Hematopoietic multipotent progenitor cell treated with erythropoietin and hydrocortisone succinate and interleukin-3 and kit ligand, for 15 days (in vitro differentiated cells): ENCODE results near the gene ZNF264.
"Not testable (repeated sequence)": the region's sequence is repeated elsewhere in the genome, so short reads cannot be mapped to it uniquely, and the experiment has no call there.

Source experiments
- DNase-seq: peaks from one replicate; pipeline ENCODE4 v3.0.0-alpha.2; 2015; ENCODE audit warnings: low spot score

Gene ZNF264

DNA sequence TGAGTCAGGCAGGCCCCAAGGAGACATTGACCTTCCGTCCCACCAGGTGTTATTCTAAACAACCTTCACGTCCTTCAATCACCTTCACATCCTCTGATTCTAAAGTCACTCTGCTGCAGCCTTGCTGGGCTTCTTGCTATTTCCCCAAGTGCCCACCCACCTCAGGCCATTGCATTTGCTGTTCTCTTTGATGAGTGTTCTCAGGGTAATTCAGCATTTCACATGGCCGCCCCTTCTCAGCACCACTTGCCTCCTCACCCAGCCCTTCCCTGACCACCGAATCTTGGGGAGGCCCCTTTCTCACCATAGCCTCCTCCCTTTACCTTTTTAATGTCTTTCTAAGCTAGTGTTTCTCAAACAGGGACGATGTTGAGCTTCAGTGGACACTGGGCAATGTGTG, 53.8 kb downstream of the ZNF264 start:
- DNase-seq = no peak

DNA sequence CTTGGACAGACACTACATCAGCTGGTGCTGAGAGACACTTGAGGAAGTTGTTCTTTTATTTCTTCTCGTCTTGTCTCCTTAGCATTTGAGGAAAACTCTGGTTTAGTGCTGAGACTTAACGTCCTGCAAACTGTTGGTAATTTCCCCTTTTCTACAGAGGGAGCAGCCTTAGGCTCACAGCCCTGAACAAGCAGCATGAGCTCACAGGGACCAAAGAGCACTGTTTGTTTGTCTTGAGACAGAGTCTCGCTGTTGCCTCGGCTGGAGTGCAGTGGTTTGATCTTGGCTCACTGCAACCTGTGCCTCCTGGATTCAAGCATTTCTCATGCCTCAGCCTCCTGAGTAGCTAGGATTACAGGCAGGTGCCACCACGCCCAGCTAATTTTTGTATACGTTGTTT, 54.7 kb downstream of the ZNF264 start:
- no peak for DNase-seq

DNA sequence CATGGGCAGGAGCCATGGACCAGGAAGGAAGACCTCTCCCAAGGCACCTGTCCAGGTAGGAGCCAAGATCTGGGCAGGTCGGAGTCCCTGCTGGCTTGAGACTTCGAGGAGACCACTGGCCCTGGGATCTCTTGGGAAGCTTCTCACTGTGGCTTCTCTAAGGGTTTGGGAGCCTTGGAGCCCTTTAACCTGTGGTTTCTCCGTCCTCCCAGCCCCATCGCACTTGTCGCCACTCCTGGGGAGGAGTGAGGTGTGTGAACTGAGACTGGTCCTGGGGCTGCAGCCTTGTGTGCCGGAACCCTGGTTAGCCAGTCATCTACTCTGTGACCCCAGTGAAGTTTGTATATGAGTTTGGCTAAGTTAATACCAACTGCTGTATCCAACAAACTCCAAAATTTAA, 57.3 kb downstream of the ZNF264 start:
- DNase-seq = no peak

DNA sequence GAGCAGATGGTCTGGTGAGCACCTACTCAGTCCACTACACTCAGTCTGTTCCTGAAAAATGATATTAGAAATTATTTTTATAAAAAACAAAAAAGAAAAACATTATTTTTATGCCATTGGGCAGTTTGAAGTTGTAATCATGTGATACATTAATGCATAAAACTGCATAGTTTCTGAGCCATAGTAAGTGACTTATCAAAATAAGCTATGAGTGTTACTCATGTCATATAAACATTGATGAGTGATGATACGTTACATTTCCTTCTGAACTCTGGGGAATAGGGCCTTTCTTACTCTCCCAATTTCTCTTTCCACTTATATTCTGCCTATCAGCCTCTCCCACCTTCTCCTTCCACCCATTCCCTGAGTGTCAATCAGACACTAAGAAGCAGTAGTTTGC, 58.0 kb downstream of the ZNF264 start:
- no peak for DNase-seq

DNA sequence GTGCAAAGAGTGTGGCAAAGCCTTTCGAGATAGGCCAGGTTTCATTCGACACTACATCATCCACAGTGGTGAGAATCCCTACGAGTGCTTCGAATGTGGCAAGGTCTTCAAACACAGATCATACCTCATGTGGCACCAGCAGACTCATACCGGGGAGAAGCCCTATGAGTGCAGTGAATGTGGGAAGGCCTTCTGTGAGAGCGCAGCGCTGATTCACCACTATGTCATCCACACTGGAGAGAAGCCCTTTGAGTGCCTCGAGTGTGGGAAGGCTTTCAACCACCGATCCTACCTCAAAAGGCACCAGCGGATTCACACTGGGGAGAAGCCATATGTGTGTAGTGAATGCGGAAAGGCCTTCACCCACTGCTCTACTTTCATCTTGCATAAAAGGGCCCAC, 62.5 kb downstream of the ZNF264 start:
- not testable (repeated sequence) for DNase-seq

DNA sequence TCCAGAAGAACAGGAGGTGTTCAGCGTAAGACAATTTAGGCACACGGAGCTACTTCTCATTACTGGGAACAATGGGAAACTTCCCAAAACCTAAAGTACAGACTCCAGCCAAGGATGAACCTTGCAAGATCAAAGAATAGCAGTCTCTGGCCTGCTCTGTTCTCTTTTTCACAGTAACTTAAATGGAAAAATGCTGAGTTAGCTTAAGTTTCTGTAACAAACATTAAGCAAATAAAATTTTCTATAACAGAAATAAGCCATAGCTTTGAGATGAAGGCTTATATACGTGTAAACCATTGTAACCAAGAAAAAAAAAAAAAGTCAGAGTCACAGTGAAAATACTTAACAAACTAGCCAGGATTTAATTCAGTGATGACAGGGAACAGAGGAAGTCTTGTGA, 70.7 kb downstream of the ZNF264 start:
- DNase-seq = no peak

DNA sequence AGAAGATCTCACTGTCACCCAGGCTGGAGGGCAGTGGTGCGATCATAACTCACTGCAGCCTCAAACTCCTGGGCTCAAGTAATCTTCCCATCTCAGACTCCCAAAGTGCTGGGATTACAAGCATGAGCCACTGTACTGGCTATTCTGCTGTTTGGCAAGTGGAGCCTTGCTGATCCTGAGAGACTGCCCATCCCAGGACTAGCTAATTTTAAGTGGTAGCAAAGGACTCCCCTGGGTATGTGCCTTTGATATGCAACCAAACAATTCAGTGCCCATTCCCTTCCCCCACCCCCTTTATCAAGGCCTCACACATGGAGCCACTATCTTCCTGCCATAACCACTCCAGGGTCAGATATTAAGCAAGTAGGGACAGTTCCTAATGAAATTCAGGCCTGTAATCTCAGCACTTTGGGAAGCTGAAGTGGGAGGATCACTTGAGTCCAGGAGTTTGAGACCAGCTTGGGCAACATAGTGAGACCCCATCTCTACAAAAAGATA, 72.0 kb downstream of the ZNF264 start:
- DNase-seq = peak; percentile 36

DNA sequence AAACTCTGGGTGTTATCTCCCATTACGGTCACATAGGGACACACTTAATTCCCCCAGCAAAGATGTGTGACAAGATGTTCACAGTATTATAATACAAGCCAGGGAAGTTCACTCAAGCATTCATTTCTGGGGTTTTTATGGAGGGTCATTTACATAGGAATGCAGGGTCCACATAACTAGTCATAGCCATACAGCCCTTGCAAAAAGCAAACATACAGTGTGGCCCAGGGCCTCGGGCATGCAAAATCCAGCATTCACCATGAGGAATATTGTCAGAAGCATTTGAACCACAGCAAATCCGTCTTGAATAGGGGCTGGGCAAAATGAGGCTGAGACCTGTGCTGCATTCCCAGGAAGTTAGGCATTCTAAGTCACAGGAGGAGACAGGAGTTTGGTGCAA, 76.0 kb downstream of the ZNF264 start:
- no peak for DNase-seq

DNA sequence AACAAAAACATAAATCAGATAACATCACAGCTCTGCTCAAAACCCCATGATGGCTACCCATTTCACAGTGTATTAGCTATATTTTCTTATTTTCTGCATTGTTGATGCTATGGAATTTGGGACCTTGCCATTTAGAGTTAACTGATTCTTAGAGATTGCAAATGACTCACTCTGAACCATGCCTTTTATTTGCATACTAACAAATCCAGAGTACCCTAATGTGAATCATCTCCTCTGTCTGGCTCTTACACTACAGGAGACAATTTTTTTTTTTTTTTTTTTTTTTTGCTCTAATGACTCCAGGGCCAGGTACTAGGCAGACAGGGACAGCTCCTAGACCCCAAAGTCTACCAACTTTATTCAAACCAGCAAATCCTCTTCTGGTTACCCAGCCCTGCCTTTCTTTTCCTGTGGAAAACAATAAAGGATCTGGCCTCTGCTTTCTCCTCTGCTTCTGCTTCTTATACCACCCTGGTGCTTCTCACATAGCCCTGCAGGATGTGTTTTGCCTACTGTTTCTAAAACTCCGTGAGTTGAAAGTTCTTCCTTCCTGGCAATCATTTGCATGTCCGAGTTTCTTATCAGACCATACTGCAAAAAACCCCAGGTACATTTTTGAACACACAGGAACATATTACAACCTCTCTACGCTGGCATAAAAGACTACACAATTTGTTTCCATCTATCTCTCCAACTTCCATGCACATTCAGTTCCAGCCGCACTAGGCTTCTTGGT, 78.4 kb downstream of the ZNF264 start:
- DNase-seq = no peak

DNA sequence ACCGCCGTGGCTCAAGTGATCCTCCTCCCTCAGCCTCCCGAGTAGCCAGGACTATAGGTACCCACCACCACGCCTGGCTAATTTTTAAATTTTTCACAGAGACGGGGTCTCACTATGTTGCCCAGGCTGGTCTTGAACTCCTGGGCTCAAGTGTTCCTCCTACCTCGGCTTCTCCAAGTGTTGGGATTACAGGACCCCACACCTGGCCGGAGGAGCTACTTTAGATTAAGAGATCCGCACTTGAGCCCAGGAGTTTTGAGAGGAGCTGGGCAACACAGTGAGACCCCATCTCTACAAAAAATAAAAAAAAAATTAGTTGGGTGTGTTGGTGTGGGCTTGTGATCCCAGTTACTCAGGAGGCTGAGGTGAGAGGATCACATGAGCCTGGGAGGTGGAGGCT, 80.0 kb downstream of the ZNF264 start:
- DNase-seq = no peak
